ENCODE data around the gene SDHA.

DNA sequence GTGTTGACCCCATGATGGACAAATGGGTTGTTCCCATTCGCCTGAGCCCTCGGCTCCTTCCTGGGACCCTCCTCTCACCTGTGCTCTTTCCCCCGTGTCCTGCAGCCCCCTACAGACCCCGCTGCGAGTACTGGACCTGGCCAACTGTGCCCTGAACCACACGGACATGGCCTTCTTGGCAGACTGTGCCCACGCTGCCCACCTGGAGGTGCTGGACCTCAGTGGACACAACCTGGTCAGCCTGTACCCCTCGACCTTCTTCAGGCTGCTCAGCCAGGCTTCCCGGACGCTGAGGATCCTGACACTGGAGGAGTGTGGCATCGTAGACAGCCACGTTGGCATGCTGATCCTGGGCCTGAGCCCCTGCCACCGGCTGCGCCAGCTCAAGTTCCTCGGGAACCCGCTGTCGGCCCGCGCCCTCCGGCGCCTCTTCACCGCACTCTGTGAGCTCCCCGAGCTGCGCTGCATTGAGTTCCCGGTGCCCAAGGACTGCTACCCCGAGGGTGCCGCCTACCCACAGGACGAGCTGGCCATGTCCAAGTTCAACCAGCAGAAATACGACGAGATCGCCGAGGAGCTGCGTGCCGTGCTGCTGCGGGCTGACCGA, 23.4 kb upstream of the SDHA start:
- TF ChIP-seq POLR2A (IDR thresholded peaks at IDR 0.05), result no peak
- TF ChIP-seq, protein P1, sequence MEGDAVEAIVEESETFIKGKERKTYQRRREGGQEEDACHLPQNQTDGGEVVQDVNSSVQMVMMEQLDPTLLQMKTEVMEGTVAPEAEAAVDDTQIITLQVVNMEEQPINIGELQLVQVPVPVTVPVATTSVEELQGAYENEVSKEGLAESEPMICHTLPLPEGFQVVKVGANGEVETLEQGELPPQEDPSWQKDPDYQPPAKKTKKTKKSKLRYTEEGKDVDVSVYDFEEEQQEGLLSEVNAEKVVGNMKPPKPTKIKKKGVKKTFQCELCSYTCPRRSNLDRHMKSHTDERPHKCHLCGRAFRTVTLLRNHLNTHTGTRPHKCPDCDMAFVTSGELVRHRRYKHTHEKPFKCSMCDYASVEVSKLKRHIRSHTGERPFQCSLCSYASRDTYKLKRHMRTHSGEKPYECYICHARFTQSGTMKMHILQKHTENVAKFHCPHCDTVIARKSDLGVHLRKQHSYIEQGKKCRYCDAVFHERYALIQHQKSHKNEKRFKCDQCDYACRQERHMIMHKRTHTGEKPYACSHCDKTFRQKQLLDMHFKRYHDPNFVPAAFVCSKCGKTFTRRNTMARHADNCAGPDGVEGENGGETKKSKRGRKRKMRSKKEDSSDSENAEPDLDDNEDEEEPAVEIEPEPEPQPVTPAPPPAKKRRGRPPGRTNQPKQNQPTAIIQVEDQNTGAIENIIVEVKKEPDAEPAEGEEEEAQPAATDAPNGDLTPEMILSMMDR (IDR thresholded peaks at IDR 0.05), result no peak
- no peak for TF ChIP-seq EP300 (IDR thresholded peaks at IDR 0.05)
